Right lobe of liver (tissue), 6 donors: ENCODE measurements around the gene TMEM128. TPM values are rescaled to one million over a fixed set of nuclear protein-coding genes. Genes with fewer than 3 reads are reported as not detected.

Source experiments
- ATAC-seq, 4 donors: fragments of 200-7000 bp; cut with Tn5 transposase; one replicate each; pipeline ENCODE4 v1.9.1; 2020; ENCODE audit warnings: mild to moderate bottlenecking in 4 of 4, moderate library complexity in 4 of 4
- DNase-seq, 3 donors: peaks; one replicate each; pipeline ENCODE4 v3.0.0-alpha.2; 2020
- H3K27ac ChIP-seq, 3 donors: fragments of 200-600 bp; one replicate each; pipeline ENCODE4 v1.8.0; 2022
- H3K27me3 ChIP-seq, 2 donors: fragments of 200-600 bp; one replicate each; pipeline ENCODE4 v1.8.0; 2022
- H3K36me3 ChIP-seq, 4 donors: fragments of 200-600 bp; sonication (generic) in 1 of 4; one replicate each; pipeline versions ENCODE4 v1.5.1 to v1.8.0; 2017 to 2022; ENCODE audit warnings: control low read depth in 1 of 4
- H3K4me1 ChIP-seq, 4 donors: fragments of 200-600 bp; sonication (generic) in 1 of 4; one replicate each; pipeline versions ENCODE4 v1.5.1 to v1.8.0; 2017 to 2022; ENCODE audit warnings: control low read depth in 1 of 4
- H3K4me3 ChIP-seq, 3 donors: fragments of 200-600 bp; one replicate each; pipeline ENCODE4 v1.8.0; 2022
- H3K9me3 ChIP-seq, 4 donors: fragments of 200-600 bp; sonication (generic) in 1 of 4; one replicate each; pipeline versions ENCODE4 v1.5.1 to v1.8.0; 2017 to 2022; ENCODE audit warnings: control low read depth in 1 of 4
- POLR2A ChIP-seq: fragments of 450-650 bp; IDR thresholded peaks from one replicate; pipeline ENCODE4 v1.6.1; 2017; ENCODE audit warnings: antibody characterized with exemption, mild to moderate bottlenecking
- WGBS: methylation state at CpG from one replicate; pipeline ENCODE4 v1.1.6; 2018; ENCODE audit warnings: low coverage, low lambda C conversion rate; ENCODE audit not compliant: insufficient coverage; ENCODE audit errors: missing lambda C conversion rate; 5-methylcytosine and 5-hydroxymethylcytosine counted together
- intact Hi-C, 2 donors: fragments of 100-400 bp; cut with DNase I; formaldehyde crosslinking; loops; one replicate each; pipeline versions ENCODE4 v1.11.2 to v1.14.1; 2022
- total RNA-seq, 6 experiments: library from RNA; depleted of rRNA in 2 of 6; stranded (reverse); fragments of >200 nt in 2 of 6; fragmentation: NEBNext Ultra II Directional in 3 of 6; extraction: Animal tissue kit (Norgen Biotek cat#: 25700) in 3 of 6; gene quantifications; one replicate each; pipeline versions ENCODE4 v1.1.0 to v1.2.4, GENCODE V29; 2016 to 2023
- TF ChIP-seq, protein P1 (sequence below), 4 donors: fragments of 200-600 bp in 3 of 4; fragments of 450-650 bp in 1 of 4; IDR thresholded peaks; one replicate each; pipeline versions ENCODE4 v1.5.1 to v1.8.0; 2016 to 2022; ENCODE audit warnings: antibody characterized with exemption in 4 of 4, mild to moderate bottlenecking in 2 of 4
- donor health status: DM: no; HTN: yes; CAD: no.
- donor health status: DM: no; HTN: no; CAD: no.
- donor health status: DM: no; HTN: no; CAD: no.
- donor health status: DM: no; HTN: yes; CAD: no.
- donor health status: DM: no; HTN: yes; CAD: no.

TMEM128 gene
- total RNA-seq, 6 experiments from 2014 or later = 4.8 to 7.6 (median 6.1) TPM

DNA sequence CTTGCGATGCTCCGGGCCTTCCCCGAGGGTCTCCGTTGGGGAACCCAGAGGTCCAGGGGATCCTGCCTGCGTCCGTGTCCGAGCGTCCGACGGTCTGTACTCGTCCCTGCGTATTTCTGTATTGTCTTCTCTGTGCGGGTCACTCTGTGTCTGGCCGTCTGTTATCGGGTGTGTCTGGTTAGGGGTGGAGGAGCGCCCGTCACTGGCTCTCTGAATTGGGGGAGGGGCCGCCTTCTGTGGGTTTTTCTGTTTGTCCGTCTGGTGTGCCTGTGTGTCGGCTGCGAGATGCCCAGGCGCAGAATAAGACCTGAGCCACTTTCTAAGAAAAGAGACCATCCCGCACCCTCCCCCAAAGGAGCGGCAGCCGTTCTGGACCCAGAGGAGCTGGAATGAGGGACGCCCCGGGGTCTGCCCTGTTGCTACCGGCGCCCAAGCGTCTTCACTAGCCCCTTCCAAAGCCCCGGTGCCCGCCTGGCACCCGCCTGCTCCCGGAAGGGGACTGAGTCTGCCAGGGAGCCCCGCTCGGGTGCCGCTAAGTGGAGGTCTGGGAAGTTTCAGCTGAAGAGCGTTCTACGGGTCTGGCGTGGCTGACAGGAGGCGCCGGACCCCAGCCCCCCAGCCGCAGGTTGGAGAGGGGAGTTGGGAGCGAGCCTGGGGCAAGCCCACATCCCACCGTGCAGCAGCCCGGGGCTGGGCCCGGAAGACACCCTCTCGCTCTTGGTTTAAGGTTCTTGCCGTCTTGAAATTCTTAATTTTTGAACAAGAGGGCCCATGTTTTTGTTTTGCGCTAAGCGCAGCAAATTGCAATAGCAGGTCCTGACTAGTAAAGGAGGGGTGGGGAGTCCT is 20.3 kb downstream of the TMEM128 start:
- H3K4me3 ChIP-seq = no peak overlapping the region
- intact Hi-C loops = no loop called here
- H3K27ac ChIP-seq = no peak overlapping the region
- no peak for ATAC-seq
- H3K4me1 ChIP-seq = no peaks in the 10 kb centered on the region
- H3K36me3 ChIP-seq = no peaks in the 10 kb centered on the region
- 10% methylated on average over 12 of the region's 51 CpGs for WGBS
- DNase-seq = no peak
- H3K9me3 ChIP-seq = no peaks in the 10 kb centered on the region
- H3K27me3 ChIP-seq = no peaks in the 10 kb centered on the region
- TF ChIP-seq POLR2A = no peak
- TF ChIP-seq, protein P1, sequence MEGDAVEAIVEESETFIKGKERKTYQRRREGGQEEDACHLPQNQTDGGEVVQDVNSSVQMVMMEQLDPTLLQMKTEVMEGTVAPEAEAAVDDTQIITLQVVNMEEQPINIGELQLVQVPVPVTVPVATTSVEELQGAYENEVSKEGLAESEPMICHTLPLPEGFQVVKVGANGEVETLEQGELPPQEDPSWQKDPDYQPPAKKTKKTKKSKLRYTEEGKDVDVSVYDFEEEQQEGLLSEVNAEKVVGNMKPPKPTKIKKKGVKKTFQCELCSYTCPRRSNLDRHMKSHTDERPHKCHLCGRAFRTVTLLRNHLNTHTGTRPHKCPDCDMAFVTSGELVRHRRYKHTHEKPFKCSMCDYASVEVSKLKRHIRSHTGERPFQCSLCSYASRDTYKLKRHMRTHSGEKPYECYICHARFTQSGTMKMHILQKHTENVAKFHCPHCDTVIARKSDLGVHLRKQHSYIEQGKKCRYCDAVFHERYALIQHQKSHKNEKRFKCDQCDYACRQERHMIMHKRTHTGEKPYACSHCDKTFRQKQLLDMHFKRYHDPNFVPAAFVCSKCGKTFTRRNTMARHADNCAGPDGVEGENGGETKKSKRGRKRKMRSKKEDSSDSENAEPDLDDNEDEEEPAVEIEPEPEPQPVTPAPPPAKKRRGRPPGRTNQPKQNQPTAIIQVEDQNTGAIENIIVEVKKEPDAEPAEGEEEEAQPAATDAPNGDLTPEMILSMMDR (IDR thresholded peaks at IDR 0.05) = no peak

DNA sequence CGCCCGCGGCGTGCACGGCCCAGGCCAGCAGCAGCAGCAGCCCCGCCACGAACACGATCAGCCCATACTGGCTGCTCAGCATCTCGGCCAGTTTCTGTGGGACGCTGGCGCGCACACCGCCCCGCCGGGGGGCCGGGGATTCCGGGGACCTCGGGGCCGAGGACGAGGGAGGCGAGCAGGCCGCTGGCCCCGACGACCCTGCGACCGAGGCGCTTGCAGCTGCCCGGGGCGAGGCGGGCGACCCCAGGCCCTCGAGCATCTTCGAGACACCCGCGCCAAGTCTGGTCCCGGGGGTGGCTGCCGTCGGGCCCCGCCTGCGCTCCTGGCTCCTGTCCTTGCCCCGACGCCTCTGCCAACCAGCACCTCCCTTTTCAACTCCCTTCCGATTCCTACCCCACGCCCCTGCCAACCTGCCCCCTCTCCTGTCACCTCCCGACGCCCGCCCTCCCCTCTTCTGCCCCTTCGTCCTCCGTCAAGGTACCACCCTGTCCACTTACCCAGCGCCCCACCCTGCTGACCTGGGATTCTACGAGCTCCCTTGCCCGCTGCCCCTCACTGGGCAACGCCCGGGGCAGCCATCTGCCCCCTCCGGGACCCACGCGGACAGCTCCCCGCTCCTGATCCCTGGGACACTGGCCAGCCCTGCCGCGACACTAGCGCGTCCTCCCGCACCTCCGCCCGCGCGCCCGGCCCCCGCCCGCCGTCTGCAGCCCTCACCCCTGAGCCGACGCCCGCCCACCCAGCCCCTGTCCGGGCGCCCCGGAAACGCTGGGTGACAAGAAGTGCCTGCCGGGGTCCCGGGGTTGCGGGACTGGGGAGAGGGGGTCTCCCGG is 21.2 kb downstream of the TMEM128 start, which contains the start of gene OTOP1:
Gene OTOP1, minus strand, starts transcription at position 324 of the 833 bp plus-strand sequence. Its CDS starts 65 bp downstream, at position 259.
- Histone ChIP-seq H3K4me3 (no peak within 1 kb of the TSS), H3K4me1 (no peaks in the 10 kb centered on the region), H3K9me3 (no peaks in the 10 kb centered on the region), H3K27me3 (no peaks in the 10 kb centered on the region), H3K36me3 (no peaks in the 10 kb centered on the region), H3K27ac (no peak within 1 kb of the TSS)
- 14% methylated on average over 25 of the region's 82 CpGs for WGBS
- DNase-seq (no peak), ATAC-seq (no peak)
- intact Hi-C loops = no loop called here
- TF ChIP-seq, protein P1 (IDR thresholded peaks at IDR 0.05) = no peak

DNA sequence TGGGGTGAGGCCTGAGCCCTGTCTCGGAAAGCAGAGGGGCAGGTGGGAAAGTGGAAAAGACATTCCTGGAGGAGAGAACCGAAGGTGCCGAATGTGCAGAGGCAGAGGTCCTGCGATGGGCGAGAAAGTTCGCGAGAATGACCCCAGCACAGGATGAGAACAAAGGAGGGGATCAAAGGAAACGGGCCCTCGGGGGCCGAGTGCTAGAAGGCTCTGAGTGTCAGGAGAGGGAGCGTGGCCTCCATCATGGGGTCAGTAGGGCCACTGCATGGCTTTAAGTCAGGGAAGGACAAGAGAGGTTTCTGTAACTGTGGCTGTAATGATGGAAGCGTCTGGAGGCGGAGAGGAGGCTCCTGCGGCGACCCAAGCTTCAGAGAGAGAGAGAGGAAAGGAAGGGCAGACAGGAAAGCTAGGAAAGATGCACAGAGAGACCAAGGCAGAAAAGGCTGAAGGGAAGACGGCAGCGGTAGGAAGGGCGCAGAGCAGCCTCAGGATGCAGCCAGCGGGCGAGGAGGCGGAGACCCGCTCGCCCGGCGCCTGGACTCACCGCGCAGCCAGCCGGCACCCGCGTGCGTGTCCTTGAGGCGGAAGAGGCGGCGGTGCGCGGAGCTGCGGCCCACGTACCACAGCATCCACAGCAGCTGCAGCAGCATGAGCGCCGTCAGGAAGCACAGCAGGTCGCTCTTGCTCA is 22.0 kb downstream of the TMEM128 start:
- no peak for DNase-seq
- intact Hi-C loops = no loop called here
- TF ChIP-seq, protein P1 (IDR thresholded peaks at IDR 0.05) = no peak
- no peak for TF ChIP-seq POLR2A
- 17% methylated on average over 19 of the region's 41 CpGs for whole genome bisulfite sequencing
- Histone ChIP-seq H3K36me3 (no peaks in the 10 kb centered on the region), H3K4me3 (no peak overlapping the region), H3K4me1 (no peaks in the 10 kb centered on the region), H3K27ac (no peak overlapping the region), H3K27me3 (no peaks in the 10 kb centered on the region), H3K9me3 (no peaks in the 10 kb centered on the region)
- ATAC-seq = no peak

DNA sequence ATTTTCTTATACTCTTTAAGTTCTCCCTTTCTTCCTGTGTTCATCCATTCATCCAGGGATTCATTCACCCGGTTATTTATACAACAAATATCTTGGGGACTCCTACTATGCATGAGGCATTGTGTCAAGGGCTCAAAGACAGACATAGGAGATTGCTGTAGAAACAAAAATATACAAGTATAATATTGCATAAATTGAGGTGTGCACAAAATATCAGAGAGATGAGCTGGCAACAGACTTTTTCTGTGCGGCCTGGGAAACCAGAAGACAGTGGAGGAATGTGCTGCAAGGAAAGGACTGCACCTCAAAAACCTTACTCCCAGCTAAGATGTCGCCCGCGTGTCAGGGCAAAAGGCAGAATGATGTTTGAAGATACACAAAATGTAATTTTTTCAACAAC is 30.9 kb downstream of the TMEM128 start:
- WGBS = 63% methylated on average over 5 of the region's 5 CpGs
- ATAC-seq = no peak
- no peaks in the 10 kb centered on the region for H3K9me3 ChIP-seq

More for the DNA sequence above, 30.9 kb downstream of the TMEM128 start:
- H3K4me3 ChIP-seq = no peak overlapping the region
- H3K27me3 ChIP-seq = no peaks in the 10 kb centered on the region
- intact Hi-C loops = no loop called here
- TF ChIP-seq, protein P1 (IDR thresholded peaks at IDR 0.05) = no peak
- no peak for TF ChIP-seq POLR2A
- no peak overlapping the region for H3K27ac ChIP-seq
- no peaks in the 10 kb centered on the region for H3K36me3 ChIP-seq
- no peaks in the 10 kb centered on the region for H3K4me1 ChIP-seq
- DNase-seq = no peak
